ENCODE data around the gene NUCB1. TPM values are rescaled to one million over a fixed set of nuclear protein-coding genes. Genes with fewer than 3 reads are reported as not detected.

Gene NUCB1
- total and polyA plus RNA-seq, 9 of the 15 experiments (the other 6 are each of a cell fraction or from before 2014, with no cell fraction given): 3.1 to 153 (median 71.7) TPM

- no peak for TF ChIP-seq TSHZ1 (CRISPR knock-in tag; IDR thresholded peaks at IDR 0.05)
- 0 out of 2 replicates have a peak, but pooled peaks have one; percentile 3 for TF ChIP-seq ZNF586 (CRISPR knock-in tag; conservative IDR thresholded peaks at IDR 0.05)
- no peak for TF ChIP-seq BRF2 (IDR thresholded peaks at IDR 0.05; ENCODE audit: borderline replicate concordance, insufficient read depth, insufficient read length)
- no peak for TF ChIP-seq RNF219 (CRISPR knock-in tag; IDR thresholded peaks at IDR 0.05)
- TF ChIP-seq E4F1 (CRISPR knock-in tag; IDR thresholded peaks at IDR 0.05; ENCODE audit: borderline replicate concordance): no peak
- no peak for TF ChIP-seq SRSF7 (optimal IDR thresholded peaks at IDR 0.05; ENCODE audit: low read depth, low read length)
- TF ChIP-seq ZNF668 (CRISPR knock-in tag; IDR thresholded peaks at IDR 0.05): no peak
- no peak for TF ChIP-seq WHSC1 (IDR thresholded peaks at IDR 0.05; ENCODE audit: low read length)
- peak; percentile 72 for TF ChIP-seq E2F1 (CRISPR knock-in tag; IDR thresholded peaks at IDR 0.05)
- TF ChIP-seq KAT7 (CRISPR knock-in tag; IDR thresholded peaks at IDR 0.05; ENCODE audit: borderline replicate concordance): peak; percentile 97; the same call in 1 of the 2 replicates
- TF ChIP-seq RBM17 (IDR thresholded peaks at IDR 0.05; ENCODE audit: borderline replicate concordance, low read depth, low read length): no peak
- TF ChIP-seq TRIM25 (IDR thresholded peaks at IDR 0.05; ENCODE audit: borderline replicate concordance): no peak
- peak; percentile 100 for TF ChIP-seq POLR2B (IDR thresholded peaks at IDR 0.05; ENCODE audit: low read depth, partially characterized antibody)
- no peak; the same call in 1 of the 2 replicates for TF ChIP-seq EGR1 (conservative IDR thresholded peaks at IDR 0.05)
Measured at GRCh38 chr19:48872182-48872883, 27.8 kb upstream of the NUCB1 start, which contains the start of gene PPP1R15A (continued).
